Breast epithelium (tissue), 4 donors: Measurements from ENCODE around the gene TGDS. TPM values are rescaled to one million over a fixed set of nuclear protein-coding genes. Genes with fewer than 3 reads are reported as not detected.
A peak's percentile ranks its signal among the peaks of the same experiment; 100 is the strongest.

Experiments used
- DNase-seq, 2 donors: peaks; one replicate each; pipeline ENCODE4 v3.0.0-alpha.2; 2019; ENCODE audit warnings: low spot score in 2 of 2
- H3K27ac ChIP-seq, 2 donors: fragments of 200-600 bp; sonication (generic) in 1 of 2; one replicate each; pipeline ENCODE4 v1.5.1; 2016 to 2019; ENCODE audit warnings: mild to moderate bottlenecking in 1 of 2
- H3K27me3 ChIP-seq, 2 donors: fragments of 200-600 bp; sonication (generic) in 1 of 2; one replicate each; pipeline versions ENCODE4 v1.5.1 to v1.6.0; 2017 to 2019; ENCODE audit warnings: control low read depth in 1 of 2, mild to moderate bottlenecking in 1 of 2
- H3K36me3 ChIP-seq: fragments of 200-600 bp; one replicate; pipeline ENCODE4 v1.5.1; 2019
- H3K4me1 ChIP-seq, 2 donors: fragments of 200-600 bp; sonication (generic); one replicate each; pipeline ENCODE4 v1.5.1; 2016 to 2019; ENCODE audit warnings: control low read depth in 1 of 2
- H3K4me3 ChIP-seq, 3 donors: fragments of 200-600 bp; sonication (generic); 1 replicate in 2 of 3; 2 replicates in 1 of 3; pipeline ENCODE4 v1.5.1; 2016 to 2019; ENCODE audit warnings: mild to moderate bottlenecking in 3 of 3, moderate library complexity in 2 of 3
- H3K9me3 ChIP-seq, 2 donors: fragments of 200-600 bp; sonication (generic) in 1 of 2; one replicate each; pipeline ENCODE4 v1.5.1; 2016 to 2019; ENCODE audit warnings: control low read depth in 1 of 2
- CTCF ChIP-seq, 3 donors: fragments of 450-650 bp; IDR thresholded peaks; one replicate each; pipeline ENCODE4 v1.5.1; 2016 to 2017; ENCODE audit warnings: antibody characterized with exemption in 3 of 3, mild to moderate bottlenecking in 3 of 3, moderate library complexity in 3 of 3
- POLR2A ChIP-seq: fragments of 450-650 bp; IDR thresholded peaks from one replicate; pipeline ENCODE4 v1.6.1; 2016; ENCODE audit warnings: antibody characterized with exemption, mild to moderate bottlenecking, moderate library complexity
- POLR2AphosphoS5 ChIP-seq, 3 donors: sonication (generic); formaldehyde crosslinking; IDR thresholded peaks; one replicate each; pipeline ENCODE4 v1.6.1; 2017; ENCODE audit warnings: antibody characterized with exemption in 3 of 3
- intact Hi-C: fragments of 100-400 bp; cut with DNase I; formaldehyde crosslinking; loops from one replicate; pipeline ENCODE4 v1.15.1; 2023; ENCODE audit warnings: low total_unique reads
- total RNA-seq, 3 donors: library from RNA; depleted of rRNA; stranded (reverse); fragments of >200 nt; gene quantifications; one replicate each; pipeline ENCODE4 v1.1.0, GENCODE V29; 2016

The TGDS gene
- total RNA-seq, 3 donors from 2014 or later, result 12.1 to 21.2 (median 12.5) TPM

- intact Hi-C loops, result no loop called here
- Histone ChIP-seq H3K4me3 (no peak overlapping the region), H3K27me3 (no peaks in the 10 kb centered on the region), H3K4me1 (no peaks in the 10 kb centered on the region), H3K27ac (no peak overlapping the region), H3K36me3 (peaks cover 4% of the 10 kb centered on the region), H3K9me3 (no peaks in the 10 kb centered on the region)
- DNase-seq, result no peak
- TF ChIP-seq POLR2A (no peak), CTCF (IDR thresholded peaks at IDR 0.05) (peak in 2 of 3 donors; percentile 47 to 60)
Observed at GRCh38 chr13:94617389-94618000, 21.5 kb upstream of the TGDS start.

- Histone ChIP-seq H3K27me3 (no peaks in the 10 kb centered on the region), H3K27ac (no peak overlapping the region), H3K9me3 (no peaks in the 10 kb centered on the region), H3K4me3 (no peak overlapping the region), H3K36me3 (peaks cover 8% of the 10 kb centered on the region), H3K4me1 (no peaks in the 10 kb centered on the region)
- intact Hi-C loops, result no loop called here
- DNase-seq, result no peak
- TF ChIP-seq CTCF (IDR thresholded peaks at IDR 0.05), result no peak
- TF ChIP-seq POLR2A, result no peak
- TF ChIP-seq POLR2AphosphoS5 (IDR thresholded peaks at IDR 0.05), result no peak
Observed at GRCh38 chr13:94613051-94613450, 17.1 kb upstream of the TGDS start.

GRCh38 chr13:94612050-94612449, 16.1 kb upstream of the TGDS start:
- no peak for DNase-seq
- H3K4me1 ChIP-seq, result no peaks in the 10 kb centered on the region
- H3K27me3 ChIP-seq, result no peaks in the 10 kb centered on the region
- H3K36me3 ChIP-seq, result peaks cover 8% of the 10 kb centered on the region
- TF ChIP-seq CTCF (IDR thresholded peaks at IDR 0.05) (no peak), POLR2AphosphoS5 (IDR thresholded peaks at IDR 0.05) (no peak), POLR2A (no peak)
- intact Hi-C loops, result no loop called here
- no peak overlapping the region for H3K4me3 ChIP-seq
- H3K27ac ChIP-seq, result no peak overlapping the region
- H3K9me3 ChIP-seq, result no peaks in the 10 kb centered on the region

- no peak for TF ChIP-seq POLR2AphosphoS5 (IDR thresholded peaks at IDR 0.05)
- TF ChIP-seq POLR2A, result no peak
- TF ChIP-seq CTCF (IDR thresholded peaks at IDR 0.05), result no peak
- intact Hi-C loops, result no loop called here
- no peaks in the 10 kb centered on the region for H3K4me1 ChIP-seq
- no peak for DNase-seq
- no peaks in the 10 kb centered on the region for H3K9me3 ChIP-seq
- H3K4me3 ChIP-seq, result no peak overlapping the region
- H3K27ac ChIP-seq, result no peak overlapping the region
- no peaks in the 10 kb centered on the region for H3K27me3 ChIP-seq
- peaks cover 8% of the 10 kb centered on the region for H3K36me3 ChIP-seq
Observed at GRCh38 chr13:94610475-94610874, 14.5 kb upstream of the TGDS start.

- Histone ChIP-seq H3K4me3 (no peak overlapping the region), H3K27me3 (no peaks in the 10 kb centered on the region), H3K4me1 (no peaks in the 10 kb centered on the region), H3K27ac (no peak overlapping the region), H3K9me3 (no peaks in the 10 kb centered on the region), H3K36me3 (peaks cover 8% of the 10 kb centered on the region)
- no peak for DNase-seq
- TF ChIP-seq POLR2AphosphoS5 (IDR thresholded peaks at IDR 0.05), result no peak
- no peak for TF ChIP-seq POLR2A
- no peak for TF ChIP-seq CTCF (IDR thresholded peaks at IDR 0.05)
- intact Hi-C loops, result no loop called here
Observed at GRCh38 chr13:94609196-94609595, 13.2 kb upstream of the TGDS start.
